ENCODE measurements around the gene NLRP2B. TPM values are rescaled to one million over a fixed set of nuclear protein-coding genes. Genes with fewer than 3 reads are reported as not detected.
"Not testable (repeated sequence)": the region's sequence is repeated elsewhere in the genome, so short reads cannot be mapped to it uniquely, and the experiment has no call there.

The NLRP2B gene
- total and polyA plus RNA-seq, 8 donors = not detected

GRCh38 chrX:57647020-57647419, 33.0 kb downstream of the NLRP2B start:
- no peaks in the 10 kb centered on the region for H3K4me1 ChIP-seq
- intact Hi-C loops (cut with DNase I; ENCODE audit: low total_unique reads) = no loop called here
- no peaks in the 10 kb centered on the region for H3K36me3 ChIP-seq
- no peaks in the 10 kb centered on the region for H3K27me3 ChIP-seq
- H3K27ac ChIP-seq = no peak overlapping the region
- no peak overlapping the region for H3K4me3 ChIP-seq
- H3K9me3 ChIP-seq = no peaks in the 10 kb centered on the region
- no peak for TF ChIP-seq POLR2A (IDR thresholded peaks at IDR 0.05)
- no peak for TF ChIP-seq EP300 (IDR thresholded peaks at IDR 0.05)
- no peak for TF ChIP-seq POLR2AphosphoS5 (IDR thresholded peaks at IDR 0.05)
- TF ChIP-seq CTCF (IDR thresholded peaks at IDR 0.05) = no peak
- no peak for DNase-seq

GRCh38 chrX:57643698-57644097, 36.4 kb downstream of the NLRP2B start:
- H3K27me3 ChIP-seq = no peaks in the 10 kb centered on the region
- no peaks in the 10 kb centered on the region for H3K4me1 ChIP-seq
- H3K27ac ChIP-seq = no peak overlapping the region
- DNase-seq = no peak
- TF ChIP-seq EP300 (IDR thresholded peaks at IDR 0.05) (no peak), CTCF (IDR thresholded peaks at IDR 0.05) (no peak), POLR2AphosphoS5 (IDR thresholded peaks at IDR 0.05) (no peak), POLR2A (IDR thresholded peaks at IDR 0.05) (no peak)
- no peak overlapping the region for H3K4me3 ChIP-seq
- intact Hi-C loops (cut with DNase I; ENCODE audit: low total_unique reads) = no loop called here
- WGBS, 5 donors = 59 to 79% (median 73%) methylated on average over 1 of the region's 1 CpG
- peaks cover 0 to 22% (median 12%) of the 10 kb centered on the region in 4 donors for H3K9me3 ChIP-seq
- H3K36me3 ChIP-seq = no peaks in the 10 kb centered on the region

DNA sequence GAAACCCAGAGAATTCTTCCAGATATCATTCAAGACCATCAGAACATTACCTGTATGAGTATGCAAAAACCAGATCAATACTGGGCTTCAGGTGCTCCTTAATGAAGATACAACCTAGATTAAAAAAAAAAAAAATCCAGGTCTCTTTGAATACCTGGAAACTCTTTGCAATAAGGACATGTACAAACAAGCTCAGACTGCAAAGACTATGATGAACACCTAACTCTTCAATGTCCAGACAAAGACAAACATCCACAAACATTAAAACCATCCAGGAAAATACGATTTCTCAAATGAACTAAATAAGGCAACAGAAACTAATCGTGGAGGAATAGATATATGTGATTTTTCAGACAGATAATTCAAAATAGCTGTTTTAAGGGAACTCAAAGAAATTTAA, 38.7 kb downstream of the NLRP2B start:
- H3K4me3 ChIP-seq = no peak overlapping the region
- DNase-seq = no peak
- H3K27me3 ChIP-seq = no peaks in the 10 kb centered on the region
- WGBS, 5 donors = 44 to 72% (median 56%) methylated on average over 2 of the region's 2 CpGs
- H3K27ac ChIP-seq = no peak overlapping the region
- intact Hi-C loops (cut with DNase I; ENCODE audit: low total_unique reads) = no loop called here
- H3K36me3 ChIP-seq = no peaks in the 10 kb centered on the region
- TF ChIP-seq CTCF (IDR thresholded peaks at IDR 0.05) (no peak), POLR2A (IDR thresholded peaks at IDR 0.05) (no peak), EP300 (IDR thresholded peaks at IDR 0.05) (no peak), POLR2AphosphoS5 (IDR thresholded peaks at IDR 0.05) (no peak)
- H3K4me1 ChIP-seq = no peaks in the 10 kb centered on the region
- peaks cover 0 to 44% (median 26%) of the 10 kb centered on the region in 4 donors for H3K9me3 ChIP-seq

DNA sequence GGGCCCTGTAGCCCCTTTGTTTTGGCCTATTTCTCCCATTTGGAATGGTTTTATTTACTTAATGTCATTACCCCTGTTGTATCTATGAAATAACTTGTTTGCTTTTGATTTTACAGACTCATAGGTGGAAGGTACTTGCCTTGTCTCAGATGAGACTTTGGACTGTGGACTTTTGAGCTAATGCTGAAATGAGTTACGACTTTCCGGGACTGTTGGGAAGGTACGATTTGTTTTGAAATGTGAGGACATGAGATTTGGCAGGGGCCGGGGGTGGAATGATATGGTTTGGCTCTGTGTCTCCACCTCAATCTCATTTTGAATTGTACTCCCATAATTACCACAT, 39.4 kb downstream of the NLRP2B start:
- Histone ChIP-seq H3K36me3 (no peaks in the 10 kb centered on the region), H3K4me3 (no peak overlapping the region), H3K4me1 (no peaks in the 10 kb centered on the region), H3K9me3 (peaks cover 0 to 51% (median 29%) of the 10 kb centered on the region in 4 donors), H3K27me3 (no peaks in the 10 kb centered on the region), H3K27ac (no peak overlapping the region)
- TF ChIP-seq CTCF (IDR thresholded peaks at IDR 0.05) = no peak
- TF ChIP-seq POLR2AphosphoS5 (IDR thresholded peaks at IDR 0.05) = no peak
- TF ChIP-seq POLR2A (IDR thresholded peaks at IDR 0.05) = no peak
- TF ChIP-seq EP300 (IDR thresholded peaks at IDR 0.05) = no peak
- no peak for DNase-seq
- WGBS, 5 donors = 75 to 89% (median 84%) methylated on average over 4 of the region's 4 CpGs
- intact Hi-C loops (cut with DNase I; ENCODE audit: low total_unique reads) = no loop called here

DNA sequence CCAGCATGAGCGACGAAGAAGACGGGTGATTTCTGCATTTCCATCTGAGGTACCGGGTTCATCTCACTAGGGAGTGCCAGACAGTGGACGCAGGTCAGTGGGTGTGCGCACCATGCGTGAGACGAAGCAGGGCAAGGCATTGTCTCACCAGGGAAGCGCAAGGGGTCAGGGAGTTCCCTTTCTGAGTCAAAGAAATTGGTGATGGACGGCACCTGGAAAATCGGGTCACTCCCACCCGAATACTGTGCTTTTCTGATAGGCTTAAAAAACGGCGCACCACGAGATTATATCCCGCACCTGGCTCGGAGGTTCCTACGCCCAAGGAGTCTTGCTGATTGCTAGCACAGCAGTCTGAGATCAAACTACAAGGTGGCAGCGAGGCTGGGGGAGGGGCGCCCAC, 50.6 kb downstream of the NLRP2B start:
- H3K27me3 ChIP-seq; H3K4me1 ChIP-seq; H3K4me3 ChIP-seq; intact Hi-C loops (cut with DNase I; ENCODE audit: low total_unique reads); H3K36me3 ChIP-seq; DNase-seq; H3K27ac ChIP-seq: not testable (repeated sequence)
- WGBS, 5 donors = 96 to 98% (median 96%) methylated on average over 10 to 20 of the region's 20 CpGs
- peaks cover 0 to 56% (median 31%) of the 10 kb centered on the region in 4 donors for H3K9me3 ChIP-seq

Other genes with a start within 250 kb of the NLRP2B start
- 10 to 100 TPM in 2 of 5 donors, 1 to 10 TPM in 3; 5.8 to 15.6 (median 9.8) TPM for gene ZXDB, start 88.2 kb downstream of the NLRP2B start, total RNA-seq
- 1 to 10 TPM; 1.5 to 2.1 (median 1.7) TPM for gene ZXDB, start 88.2 kb downstream of the NLRP2B start, polyA plus RNA-seq
- 1 to 10 TPM in 4 of 5 donors, under 1 TPM in 1; 0.58 to 10.0 (median 7.6) TPM for gene ZXDA, start 230.2 kb upstream of the NLRP2B start, total RNA-seq
- gene ZXDA, start 230.2 kb upstream of the NLRP2B start, polyA plus RNA-seq = 1 to 10 TPM in 1 of 3 donors, under 1 TPM in 2; 0.55 to 1.8 (median 0.56) TPM